SH-SY5Y (cell line): Measurements from ENCODE around the gene CEMIP.

ENCODE experiments used
- GATA2 ChIP-seq: IDR thresholded peaks from 2 replicates; pipeline ENCODE4 v1.6.1; 2011; ENCODE audit warnings: mild to moderate bottlenecking, low read depth, low read length
- GATA3 ChIP-seq: IDR thresholded peaks from 2 replicates; pipeline ENCODE4 v1.6.1; 2011; ENCODE audit warnings: low read depth, mild to moderate bottlenecking, low read length, moderate library complexity

DNA sequence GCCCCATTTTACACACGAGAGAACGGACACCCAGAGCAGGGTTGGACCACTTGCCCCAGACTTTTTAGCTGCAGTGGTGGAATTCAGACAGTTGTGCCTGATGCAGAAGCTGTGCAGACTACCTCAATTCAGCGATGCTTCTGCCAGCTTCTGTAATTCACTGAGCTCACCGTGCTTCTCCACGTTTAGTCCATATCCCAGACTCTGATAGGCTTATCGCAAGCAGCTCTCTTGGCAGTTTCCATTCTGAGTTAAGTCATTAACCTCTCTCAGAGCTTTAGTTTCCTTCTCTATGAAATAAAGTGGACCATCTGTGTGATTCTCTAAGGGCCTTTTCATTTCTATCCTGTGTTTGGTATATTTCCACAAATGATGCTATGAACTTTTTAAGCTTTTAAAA, 47.0 kb upstream of the CEMIP start:
- TF ChIP-seq GATA2 (no peak), GATA3 (no peak)
